Measurements from ENCODE around the gene CRB3. TPM values are rescaled to one million over a fixed set of nuclear protein-coding genes. Genes with fewer than 3 reads are reported as not detected.

CRB3 gene
- total and polyA plus RNA-seq, 2 experiments from 2014 or later: 11.8 to 44.4 TPM

DNA sequence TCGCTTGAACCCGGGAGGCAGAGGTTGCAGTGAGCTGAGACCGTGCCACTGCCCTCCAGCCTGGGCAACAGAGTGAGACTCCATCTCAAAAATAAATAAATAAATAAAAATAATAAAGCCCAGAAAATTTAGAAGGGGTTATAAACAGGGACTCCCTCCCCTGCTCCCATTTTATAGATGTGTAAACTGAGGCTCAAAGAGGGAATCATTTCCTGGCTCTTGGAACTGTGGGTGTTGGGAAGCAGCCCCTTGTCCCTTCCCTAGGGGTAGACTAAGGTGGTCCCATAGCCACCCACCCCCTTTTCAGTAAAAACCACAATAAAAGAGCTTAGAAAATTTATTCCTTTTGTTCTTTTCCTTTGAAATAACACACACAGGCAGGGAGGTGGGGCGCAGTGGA lies 24.3 kb upstream of the CRB3 start:
- Histone ChIP-seq H3K79me2 (replicated peaks; ENCODE audit: insufficient read depth) (no peaks in the 10 kb centered on the region), H3K27me3 (ENCODE audit: insufficient read depth) (no peaks in the 10 kb centered on the region), H3K9me2 (ENCODE audit: insufficient read depth) (no peaks in the 10 kb centered on the region), H3K4me2 (no peak overlapping the region), H3K27ac (ENCODE audit: low read depth) (no peak overlapping the region), H2AFZ (no peak overlapping the region), H4K20me1 (replicated peaks; ENCODE audit: insufficient read depth) (no peaks in the 10 kb centered on the region; the same call in 1 of the 2 replicates), H3F3A (replicated peaks; ENCODE audit: low read depth) (no peaks in the 10 kb centered on the region), H3K4me1 (ENCODE audit: insufficient read depth) (no peaks in the 10 kb centered on the region), H3K4me3 (no peak overlapping the region), H3K36me3 (ENCODE audit: insufficient read depth) (no peaks in the 10 kb centered on the region)
- TF ChIP-seq EZH2 (IDR thresholded peaks at IDR 0.05; ENCODE audit: low read depth, unreplicated experiment) (no peak), POLR2AphosphoS5 (IDR thresholded peaks at IDR 0.05; ENCODE audit: low read depth) (no peak), CREB1 (CRISPR knock-in tag; IDR thresholded peaks at IDR 0.05; ENCODE audit: low read depth) (no peak), EZH2phosphoT487 (IDR thresholded peaks at IDR 0.05; ENCODE audit: unreplicated experiment) (no peak), ZNF331 (CRISPR knock-in tag; IDR thresholded peaks at IDR 0.05; ENCODE audit: low read depth) (no peak), JUNB (IDR thresholded peaks at IDR 0.05; ENCODE audit: unreplicated experiment) (no peak), NANOG (IDR thresholded peaks at IDR 0.05; ENCODE audit: borderline replicate concordance) (no peak), STAT1 (IDR thresholded peaks at IDR 0.05; ENCODE audit: unreplicated experiment) (no peak), ZNF114 (CRISPR knock-in tag; IDR thresholded peaks at IDR 0.05) (no peak)
- TF ChIP-seq, protein P1, sequence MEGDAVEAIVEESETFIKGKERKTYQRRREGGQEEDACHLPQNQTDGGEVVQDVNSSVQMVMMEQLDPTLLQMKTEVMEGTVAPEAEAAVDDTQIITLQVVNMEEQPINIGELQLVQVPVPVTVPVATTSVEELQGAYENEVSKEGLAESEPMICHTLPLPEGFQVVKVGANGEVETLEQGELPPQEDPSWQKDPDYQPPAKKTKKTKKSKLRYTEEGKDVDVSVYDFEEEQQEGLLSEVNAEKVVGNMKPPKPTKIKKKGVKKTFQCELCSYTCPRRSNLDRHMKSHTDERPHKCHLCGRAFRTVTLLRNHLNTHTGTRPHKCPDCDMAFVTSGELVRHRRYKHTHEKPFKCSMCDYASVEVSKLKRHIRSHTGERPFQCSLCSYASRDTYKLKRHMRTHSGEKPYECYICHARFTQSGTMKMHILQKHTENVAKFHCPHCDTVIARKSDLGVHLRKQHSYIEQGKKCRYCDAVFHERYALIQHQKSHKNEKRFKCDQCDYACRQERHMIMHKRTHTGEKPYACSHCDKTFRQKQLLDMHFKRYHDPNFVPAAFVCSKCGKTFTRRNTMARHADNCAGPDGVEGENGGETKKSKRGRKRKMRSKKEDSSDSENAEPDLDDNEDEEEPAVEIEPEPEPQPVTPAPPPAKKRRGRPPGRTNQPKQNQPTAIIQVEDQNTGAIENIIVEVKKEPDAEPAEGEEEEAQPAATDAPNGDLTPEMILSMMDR (conservative IDR thresholded peaks at IDR 0.05; ENCODE audit: low read depth in 2 of 2): no peak
- TF ChIP-seq, protein P2, sequence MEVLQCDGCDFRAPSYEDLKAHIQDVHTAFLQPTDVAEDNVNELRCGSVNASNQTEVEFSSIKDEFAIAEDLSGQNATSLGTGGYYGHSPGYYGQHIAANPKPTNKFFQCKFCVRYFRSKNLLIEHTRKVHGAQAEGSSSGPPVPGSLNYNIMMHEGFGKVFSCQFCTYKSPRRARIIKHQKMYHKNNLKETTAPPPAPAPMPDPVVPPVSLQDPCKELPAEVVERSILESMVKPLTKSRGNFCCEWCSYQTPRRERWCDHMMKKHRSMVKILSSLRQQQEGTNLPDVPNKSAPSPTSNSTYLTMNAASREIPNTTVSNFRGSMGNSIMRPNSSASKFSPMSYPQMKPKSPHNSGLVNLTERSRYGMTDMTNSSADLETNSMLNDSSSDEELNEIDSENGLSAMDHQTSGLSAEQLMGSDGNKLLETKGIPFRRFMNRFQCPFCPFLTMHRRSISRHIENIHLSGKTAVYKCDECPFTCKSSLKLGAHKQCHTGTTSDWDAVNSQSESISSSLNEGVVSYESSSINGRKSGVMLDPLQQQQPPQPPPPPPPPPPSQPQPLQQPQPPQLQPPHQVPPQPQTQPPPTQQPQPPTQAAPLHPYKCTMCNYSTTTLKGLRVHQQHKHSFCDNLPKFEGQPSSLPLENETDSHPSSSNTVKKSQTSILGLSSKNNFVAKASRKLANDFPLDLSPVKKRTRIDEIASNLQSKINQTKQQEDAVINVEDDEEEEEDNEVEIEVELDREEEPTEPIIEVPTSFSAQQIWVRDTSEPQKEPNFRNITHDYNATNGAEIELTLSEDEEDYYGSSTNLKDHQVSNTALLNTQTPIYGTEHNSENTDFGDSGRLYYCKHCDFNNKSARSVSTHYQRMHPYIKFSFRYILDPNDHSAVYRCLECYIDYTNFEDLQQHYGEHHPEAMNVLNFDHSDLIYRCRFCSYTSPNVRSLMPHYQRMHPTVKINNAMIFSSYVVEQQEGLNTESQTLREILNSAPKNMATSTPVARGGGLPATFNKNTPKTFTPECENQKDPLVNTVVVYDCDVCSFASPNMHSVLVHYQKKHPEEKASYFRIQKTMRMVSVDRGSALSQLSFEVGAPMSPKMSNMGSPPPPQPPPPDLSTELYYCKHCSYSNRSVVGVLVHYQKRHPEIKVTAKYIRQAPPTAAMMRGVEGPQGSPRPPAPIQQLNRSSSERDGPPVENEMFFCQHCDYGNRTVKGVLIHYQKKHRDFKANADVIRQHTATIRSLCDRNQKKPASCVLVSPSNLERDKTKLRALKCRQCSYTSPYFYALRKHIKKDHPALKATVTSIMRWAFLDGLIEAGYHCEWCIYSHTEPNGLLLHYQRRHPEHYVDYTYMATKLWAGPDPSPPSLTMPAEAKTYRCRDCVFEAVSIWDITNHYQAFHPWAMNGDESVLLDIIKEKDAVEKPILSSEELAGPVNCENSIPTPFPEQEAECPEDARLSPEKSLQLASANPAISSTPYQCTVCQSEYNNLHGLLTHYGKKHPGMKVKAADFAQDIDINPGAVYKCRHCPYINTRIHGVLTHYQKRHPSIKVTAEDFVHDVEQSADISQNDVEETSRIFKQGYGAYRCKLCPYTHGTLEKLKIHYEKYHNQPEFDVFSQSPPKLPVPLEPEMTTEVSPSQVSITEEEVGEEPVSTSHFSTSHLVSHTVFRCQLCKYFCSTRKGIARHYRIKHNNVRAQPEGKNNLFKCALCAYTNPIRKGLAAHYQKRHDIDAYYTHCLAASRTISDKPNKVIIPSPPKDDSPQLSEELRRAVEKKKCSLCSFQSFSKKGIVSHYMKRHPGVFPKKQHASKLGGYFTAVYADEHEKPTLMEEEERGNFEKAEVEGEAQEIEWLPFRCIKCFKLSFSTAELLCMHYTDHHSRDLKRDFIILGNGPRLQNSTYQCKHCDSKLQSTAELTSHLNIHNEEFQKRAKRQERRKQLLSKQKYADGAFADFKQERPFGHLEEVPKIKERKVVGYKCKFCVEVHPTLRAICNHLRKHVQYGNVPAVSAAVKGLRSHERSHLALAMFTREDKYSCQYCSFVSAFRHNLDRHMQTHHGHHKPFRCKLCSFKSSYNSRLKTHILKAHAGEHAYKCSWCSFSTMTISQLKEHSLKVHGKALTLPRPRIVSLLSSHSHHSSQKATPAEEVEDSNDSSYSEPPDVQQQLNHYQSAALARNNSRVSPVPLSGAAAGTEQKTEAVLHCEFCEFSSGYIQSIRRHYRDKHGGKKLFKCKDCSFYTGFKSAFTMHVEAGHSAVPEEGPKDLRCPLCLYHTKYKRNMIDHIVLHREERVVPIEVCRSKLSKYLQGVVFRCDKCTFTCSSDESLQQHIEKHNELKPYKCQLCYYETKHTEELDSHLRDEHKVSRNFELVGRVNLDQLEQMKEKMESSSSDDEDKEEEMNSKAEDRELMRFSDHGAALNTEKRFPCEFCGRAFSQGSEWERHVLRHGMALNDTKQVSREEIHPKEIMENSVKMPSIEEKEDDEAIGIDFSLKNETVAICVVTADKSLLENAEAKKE (CRISPR knock-in tag; IDR thresholded peaks at IDR 0.05): no peak
- TF ChIP-seq, protein P3, sequence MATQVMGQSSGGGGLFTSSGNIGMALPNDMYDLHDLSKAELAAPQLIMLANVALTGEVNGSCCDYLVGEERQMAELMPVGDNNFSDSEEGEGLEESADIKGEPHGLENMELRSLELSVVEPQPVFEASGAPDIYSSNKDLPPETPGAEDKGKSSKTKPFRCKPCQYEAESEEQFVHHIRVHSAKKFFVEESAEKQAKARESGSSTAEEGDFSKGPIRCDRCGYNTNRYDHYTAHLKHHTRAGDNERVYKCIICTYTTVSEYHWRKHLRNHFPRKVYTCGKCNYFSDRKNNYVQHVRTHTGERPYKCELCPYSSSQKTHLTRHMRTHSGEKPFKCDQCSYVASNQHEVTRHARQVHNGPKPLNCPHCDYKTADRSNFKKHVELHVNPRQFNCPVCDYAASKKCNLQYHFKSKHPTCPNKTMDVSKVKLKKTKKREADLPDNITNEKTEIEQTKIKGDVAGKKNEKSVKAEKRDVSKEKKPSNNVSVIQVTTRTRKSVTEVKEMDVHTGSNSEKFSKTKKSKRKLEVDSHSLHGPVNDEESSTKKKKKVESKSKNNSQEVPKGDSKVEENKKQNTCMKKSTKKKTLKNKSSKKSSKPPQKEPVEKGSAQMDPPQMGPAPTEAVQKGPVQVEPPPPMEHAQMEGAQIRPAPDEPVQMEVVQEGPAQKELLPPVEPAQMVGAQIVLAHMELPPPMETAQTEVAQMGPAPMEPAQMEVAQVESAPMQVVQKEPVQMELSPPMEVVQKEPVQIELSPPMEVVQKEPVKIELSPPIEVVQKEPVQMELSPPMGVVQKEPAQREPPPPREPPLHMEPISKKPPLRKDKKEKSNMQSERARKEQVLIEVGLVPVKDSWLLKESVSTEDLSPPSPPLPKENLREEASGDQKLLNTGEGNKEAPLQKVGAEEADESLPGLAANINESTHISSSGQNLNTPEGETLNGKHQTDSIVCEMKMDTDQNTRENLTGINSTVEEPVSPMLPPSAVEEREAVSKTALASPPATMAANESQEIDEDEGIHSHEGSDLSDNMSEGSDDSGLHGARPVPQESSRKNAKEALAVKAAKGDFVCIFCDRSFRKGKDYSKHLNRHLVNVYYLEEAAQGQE (IDR thresholded peaks at IDR 0.05; ENCODE audit: unreplicated experiment): no peak
- TF ChIP-seq, protein P4, sequence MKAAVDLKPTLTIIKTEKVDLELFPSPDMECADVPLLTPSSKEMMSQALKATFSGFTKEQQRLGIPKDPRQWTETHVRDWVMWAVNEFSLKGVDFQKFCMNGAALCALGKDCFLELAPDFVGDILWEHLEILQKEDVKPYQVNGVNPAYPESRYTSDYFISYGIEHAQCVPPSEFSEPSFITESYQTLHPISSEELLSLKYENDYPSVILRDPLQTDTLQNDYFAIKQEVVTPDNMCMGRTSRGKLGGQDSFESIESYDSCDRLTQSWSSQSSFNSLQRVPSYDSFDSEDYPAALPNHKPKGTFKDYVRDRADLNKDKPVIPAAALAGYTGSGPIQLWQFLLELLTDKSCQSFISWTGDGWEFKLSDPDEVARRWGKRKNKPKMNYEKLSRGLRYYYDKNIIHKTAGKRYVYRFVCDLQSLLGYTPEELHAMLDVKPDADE (IDR thresholded peaks at IDR 0.05): no peak
- Mint-ChIP-seq H3K4me3 (no peak overlapping the region), H3K36me3 (ENCODE audit: low read depth) (no peaks in the 10 kb centered on the region), H3K27me3 (ENCODE audit: insufficient read depth, low read depth, poor library complexity) (no peaks in the 10 kb centered on the region), H3K4me1 (no peaks in the 10 kb centered on the region), H3K9me3 (no peaks in the 10 kb centered on the region), H3K27ac (no peak overlapping the region)
- ATAC-seq: no peak
- no peak for DNase-seq (ENCODE audit: low spot score)

Data from GM23338 (cell line).